Ovary (tissue), 3 donors: ENCODE results near the gene RRP7A.
"Not testable (repeated sequence)": the region's sequence is repeated elsewhere in the genome, so short reads cannot be mapped to it uniquely, and the experiment has no call there.

Experiments
- CTCF ChIP-seq, 3 donors: fragments of 450-650 bp in 2 of 3; fragments of 200-600 bp in 1 of 3; IDR thresholded peaks; one replicate each; pipeline versions ENCODE4 v1.5.1 to v1.8.0; 2016 to 2022; ENCODE audit warnings: antibody characterized with exemption in 3 of 3, mild to moderate bottlenecking in 1 of 3
- POLR2A ChIP-seq: fragments of 450-650 bp; IDR thresholded peaks from one replicate; pipeline ENCODE4 v1.6.1; 2017; ENCODE audit warnings: antibody characterized with exemption, mild to moderate bottlenecking, moderate library complexity
- donor health status: DM: no; HTN: no; CAD: no.

GRCh38 chr22:42499773-42500160, 19.8 kb downstream of the RRP7A start:
- not testable (repeated sequence) for TF ChIP-seq CTCF (IDR thresholded peaks at IDR 0.05); POLR2A
